ENCODE data around the gene GPC6.

GPC6 gene

GRCh38 chr13:94413598-94413944 is 1187.0 kb downstream of the GPC6 start:
- no peak for TF ChIP-seq ZNF274 (IDR thresholded peaks at IDR 0.05; ENCODE audit: low read depth, low read length)
- no peak overlapping the region for H3K4me3 ChIP-seq (ENCODE audit: low read length)

DNA sequence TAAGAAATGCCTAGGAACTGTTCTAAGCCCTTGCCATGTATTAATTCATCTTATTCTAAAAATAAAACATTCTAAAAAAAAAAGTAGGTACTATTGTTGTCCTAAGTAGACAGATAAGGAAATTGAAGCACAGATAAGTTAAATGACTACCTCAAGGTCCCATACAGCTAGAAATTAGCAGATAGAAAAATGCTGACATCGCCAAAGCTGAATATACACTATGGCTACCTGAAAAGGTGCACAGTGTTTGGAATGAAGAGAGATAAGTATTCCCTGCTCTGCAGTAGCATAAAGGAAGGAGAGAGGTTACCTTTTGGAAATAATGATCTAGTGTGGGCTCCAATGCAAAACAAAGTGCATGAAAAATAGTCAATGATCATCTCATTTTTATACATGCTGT is 1187.5 kb downstream of the GPC6 start:
- no peak for TF ChIP-seq ZNF274 (IDR thresholded peaks at IDR 0.05; ENCODE audit: low read depth, low read length)
- no peak overlapping the region for H3K4me3 ChIP-seq (ENCODE audit: low read length)

DNA sequence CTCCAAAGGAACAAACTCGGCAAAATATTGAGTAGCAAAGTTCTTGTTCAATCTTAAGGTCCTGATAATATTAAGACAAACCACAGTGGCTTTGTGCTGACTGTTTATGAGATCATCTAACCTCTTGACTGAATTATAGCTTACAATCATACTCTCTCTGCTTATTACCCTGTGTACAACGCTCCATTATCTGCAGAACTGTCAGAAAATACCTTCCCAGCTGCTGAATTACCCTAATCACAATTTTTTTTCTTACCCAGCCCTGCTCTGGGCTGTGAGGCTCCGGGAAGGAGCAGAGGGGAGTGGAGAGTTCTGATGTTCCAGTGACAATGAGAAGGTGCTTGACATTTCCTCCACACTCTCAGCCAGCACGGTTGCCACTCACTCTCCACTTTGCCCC is 1188.1 kb downstream of the GPC6 start:
- no peak overlapping the region for H3K4me3 ChIP-seq (ENCODE audit: low read length)
- TF ChIP-seq ZNF274 (IDR thresholded peaks at IDR 0.05; ENCODE audit: low read depth, low read length) = no peak

- H3K4me3 ChIP-seq (ENCODE audit: low read length) = no peak overlapping the region
- no peak for TF ChIP-seq ZNF274 (IDR thresholded peaks at IDR 0.05; ENCODE audit: low read depth, low read length)
Observed at GRCh38 chr13:94415500-94416237, 1189.1 kb downstream of the GPC6 start.

GRCh38 chr13:94416454-94417080 is 1190.0 kb downstream of the GPC6 start:
- no peak for TF ChIP-seq ZNF274 (IDR thresholded peaks at IDR 0.05; ENCODE audit: low read depth, low read length)
- H3K4me3 ChIP-seq (ENCODE audit: low read length) = no peak overlapping the region

DNA sequence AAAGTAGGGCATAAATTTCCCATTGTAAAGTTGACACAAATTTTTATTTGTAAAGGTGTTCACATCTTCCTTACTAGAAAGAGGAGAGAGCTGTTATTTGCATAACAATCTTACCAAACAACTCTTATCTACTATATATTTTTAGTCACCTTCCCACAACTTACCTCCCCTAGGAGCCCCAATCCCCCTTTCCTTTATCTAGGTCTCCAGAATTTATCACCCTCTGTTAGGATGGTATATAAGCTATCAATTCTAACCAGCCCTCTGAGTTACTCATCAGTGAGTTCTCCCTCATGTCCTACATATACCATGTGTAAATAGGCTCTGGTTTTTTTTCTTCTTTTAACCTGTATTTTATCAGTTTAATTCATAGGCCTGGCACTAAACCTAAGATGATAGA is 1190.7 kb downstream of the GPC6 start:
- H3K4me3 ChIP-seq (ENCODE audit: low read length) = no peak overlapping the region
- TF ChIP-seq ZNF274 (IDR thresholded peaks at IDR 0.05; ENCODE audit: low read depth, low read length) = no peak

DNA sequence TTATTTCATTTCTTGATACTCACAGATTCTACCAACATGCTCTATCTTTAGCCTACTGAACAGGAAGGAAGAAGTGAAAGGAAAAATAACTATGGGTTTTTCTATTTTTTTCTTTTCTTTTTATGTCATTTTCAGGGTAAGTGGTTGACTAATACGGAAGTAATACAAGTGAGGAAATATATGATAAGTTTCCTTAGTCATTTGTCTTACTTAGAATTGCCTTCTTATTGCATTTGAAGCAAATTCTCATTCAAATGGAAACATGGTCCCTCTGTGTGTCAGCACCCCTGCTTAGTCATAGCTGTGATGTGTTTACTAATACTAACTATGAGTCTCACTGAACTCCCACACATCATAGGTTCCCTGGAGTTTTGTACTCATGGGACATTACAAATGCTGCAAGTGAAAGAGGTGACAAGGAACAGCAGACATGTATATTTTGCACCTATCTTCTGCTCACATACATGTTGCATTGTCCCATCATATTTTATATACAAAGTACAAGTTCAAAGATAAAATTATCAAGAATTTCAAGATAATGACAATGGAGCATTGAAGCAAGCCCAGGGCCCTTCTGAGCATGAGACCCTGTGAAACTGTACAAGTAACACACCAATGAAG is 1192.8 kb downstream of the GPC6 start:
- TF ChIP-seq ZNF274 (IDR thresholded peaks at IDR 0.05; ENCODE audit: low read depth, low read length) = no peak
- no peak overlapping the region for H3K4me3 ChIP-seq (ENCODE audit: low read length)

- TF ChIP-seq ZNF274 (IDR thresholded peaks at IDR 0.05; ENCODE audit: low read depth, low read length) = no peak
- H3K4me3 ChIP-seq (ENCODE audit: low read length) = no peak overlapping the region
Observed at GRCh38 chr13:94419925-94420305, 1193.3 kb downstream of the GPC6 start.

- no peak for TF ChIP-seq ZNF274 (IDR thresholded peaks at IDR 0.05; ENCODE audit: low read depth, low read length)
- H3K4me3 ChIP-seq (ENCODE audit: low read length) = no peak overlapping the region
Observed at GRCh38 chr13:94427313-94427953, 1200.8 kb downstream of the GPC6 start.

DNA sequence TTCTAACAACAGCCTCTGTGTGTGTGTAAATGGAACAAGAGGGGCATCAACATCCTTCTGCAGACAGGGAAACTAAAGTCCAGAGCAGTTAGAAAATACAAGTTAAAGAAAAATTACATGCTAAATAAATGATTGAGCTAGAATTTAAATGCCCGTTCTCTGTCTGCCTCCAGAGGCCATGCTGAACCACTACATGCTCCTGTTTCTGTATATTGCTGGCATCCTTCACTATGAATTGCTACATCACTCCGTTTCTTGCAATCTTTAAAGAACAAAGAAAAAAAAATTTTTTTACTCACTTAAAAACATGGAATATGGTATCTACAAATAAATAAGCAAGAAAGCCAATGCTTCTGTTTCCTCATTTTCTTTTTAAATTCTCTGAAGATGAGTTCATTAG is 1205.0 kb downstream of the GPC6 start:
- no peak for TF ChIP-seq ZNF274 (IDR thresholded peaks at IDR 0.05; ENCODE audit: low read depth, low read length)
- H3K4me3 ChIP-seq (ENCODE audit: low read length) = no peak overlapping the region

DNA sequence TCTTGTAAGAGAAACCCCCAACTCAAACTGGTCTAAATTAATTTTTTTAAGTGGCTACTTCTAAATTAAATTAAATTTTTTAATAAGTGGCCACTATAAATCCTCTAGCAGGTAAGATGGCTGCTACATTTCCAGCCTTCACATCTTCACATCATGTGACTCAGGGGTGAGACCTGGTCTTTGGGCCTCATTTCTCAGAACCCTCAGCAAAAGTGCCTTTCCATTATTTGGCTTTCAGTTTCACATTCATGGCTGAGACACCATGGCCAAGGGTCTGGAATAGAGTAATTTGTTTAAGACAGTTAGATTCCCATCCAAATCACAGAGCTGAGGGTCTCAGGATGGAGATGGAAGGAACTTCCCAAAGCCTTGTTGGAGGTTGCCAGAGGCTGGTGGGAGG is 1205.4 kb downstream of the GPC6 start:
- no peak for TF ChIP-seq ZNF274 (IDR thresholded peaks at IDR 0.05; ENCODE audit: low read depth, low read length)
- no peak overlapping the region for H3K4me3 ChIP-seq (ENCODE audit: low read length)

DNA sequence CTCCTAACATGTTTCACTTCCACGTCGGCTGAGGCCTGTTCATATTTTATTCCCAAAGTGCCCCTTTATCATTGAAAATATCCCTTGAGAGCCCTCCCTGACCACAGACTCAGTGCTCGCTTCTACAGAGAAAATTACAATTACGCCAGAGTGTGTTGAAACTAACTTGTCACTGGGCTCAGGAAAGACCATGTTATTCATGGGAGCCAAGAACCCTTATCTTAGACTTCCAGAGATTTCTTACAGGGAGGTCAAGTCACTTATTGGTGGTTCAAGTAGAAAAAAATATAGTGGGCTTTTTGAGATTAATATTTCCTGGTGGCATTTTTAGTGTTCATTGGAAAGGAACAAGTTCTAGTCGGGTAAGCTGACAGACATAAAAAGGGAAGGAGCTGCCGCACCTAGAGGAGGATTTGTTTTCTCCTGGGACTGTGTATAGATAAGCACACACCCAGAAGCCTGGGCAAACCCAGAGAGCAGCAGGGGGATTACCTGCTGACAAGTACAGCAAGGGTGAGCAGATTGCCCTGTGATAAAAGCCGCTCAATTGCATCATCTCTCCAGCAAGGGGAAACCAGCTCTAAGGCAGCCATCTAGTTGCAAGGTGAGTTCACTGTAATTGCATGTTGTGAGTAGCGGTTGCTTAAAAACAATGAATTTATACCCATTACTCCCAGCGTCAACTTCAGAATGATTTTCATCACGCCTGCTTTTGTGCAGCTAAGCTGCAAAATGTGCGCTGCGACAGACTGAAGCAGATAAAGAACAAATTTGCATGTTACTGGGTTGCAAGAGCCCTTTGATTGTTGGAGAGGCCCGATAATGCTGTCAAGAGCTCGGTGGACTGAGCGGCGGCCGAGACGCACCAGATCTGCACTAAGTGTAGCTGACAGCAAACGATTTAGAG is 1206.7 kb downstream of the GPC6 start:
- no peak overlapping the region for H3K4me3 ChIP-seq (ENCODE audit: low read length)
- TF ChIP-seq ZNF274 (IDR thresholded peaks at IDR 0.05; ENCODE audit: low read depth, low read length) = no peak

DNA sequence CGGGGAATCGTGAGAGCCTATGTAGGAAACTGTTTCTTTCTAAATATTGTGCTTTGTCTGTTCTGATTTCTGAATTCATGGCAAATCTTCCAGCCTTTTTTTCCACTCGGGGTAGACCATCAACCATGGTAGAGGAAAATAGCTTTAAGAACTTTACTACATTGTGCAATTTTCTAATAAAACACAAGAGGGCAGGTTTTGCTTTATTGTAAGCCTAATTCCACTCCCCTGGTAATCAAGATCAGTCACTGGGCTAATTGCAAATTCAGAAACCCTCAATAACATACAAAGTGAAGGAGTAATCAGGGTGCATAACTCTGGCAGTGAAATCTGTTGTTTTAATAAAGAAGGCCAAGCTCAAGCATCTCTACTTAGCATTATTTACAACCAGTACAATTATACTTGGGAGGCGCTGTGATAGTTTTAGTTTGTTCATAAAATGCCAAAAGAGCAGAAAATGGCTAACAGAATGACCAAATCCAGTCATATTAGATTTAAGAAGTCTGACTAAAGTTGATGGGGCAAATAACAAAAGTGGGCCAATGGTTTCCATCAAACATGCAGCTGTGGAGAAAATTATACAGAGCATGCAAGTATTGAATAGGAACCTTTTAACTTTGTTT is 1209.1 kb downstream of the GPC6 start:
- no peak for TF ChIP-seq ZNF274 (IDR thresholded peaks at IDR 0.05; ENCODE audit: low read depth, low read length)
- H3K4me3 ChIP-seq (ENCODE audit: low read length) = no peak overlapping the region

Data from GM08714 (cell line).